Activated gamma-delta T cell (primary cell): ENCODE measurements around the gene GPR119.
"Not testable (repeated sequence)": the region's sequence is repeated elsewhere in the genome, so short reads cannot be mapped to it uniquely, and the experiment has no call there.

ENCODE experiments used
- DNase-seq: peaks from one replicate; lab custom pipeline; 2025; lab: John Stamatoyannopoulos, UW
- total RNA-seq, 2 donors: gene quantifications; one replicate each; lab custom pipeline; 2026; lab: John Stamatoyannopoulos, UW

GPR119 gene
- 0 reads per million in 2 donors for total RNA-seq

- no peak for DNase-seq
These were observed at the start of gene GPR119 for GRCh38 chrX:130385520-130385919. Gene GPR119 (minus strand): TSS chrX:130385674. CDS start chrX:130385447, 227 bp downstream.

GRCh38 chrX:130429236-130429635, 43.8 kb upstream of the GPR119 start:
- not testable (repeated sequence) for DNase-seq

- DNase-seq = no peak
These were observed 41.1 kb upstream of the GPR119 start for GRCh38 chrX:130426531-130426930.

- no peak for DNase-seq
These were observed 33.8 kb upstream of the GPR119 start for GRCh38 chrX:130419263-130419662.

- DNase-seq = no peak
These were observed 33.3 kb upstream of the GPR119 start for GRCh38 chrX:130418740-130419139.

GRCh38 chrX:130418066-130418465, 32.6 kb upstream of the GPR119 start:
- DNase-seq = no peak

- no peak for DNase-seq
These were observed 31.3 kb upstream of the GPR119 start for GRCh38 chrX:130416785-130417184.

GRCh38 chrX:130415201-130415600, 29.7 kb upstream of the GPR119 start:
- DNase-seq = no peak

- no peak for DNase-seq
These were observed 29.3 kb upstream of the GPR119 start for GRCh38 chrX:130414800-130415199.

GRCh38 chrX:130413415-130413814, 27.9 kb upstream of the GPR119 start:
- DNase-seq = no peak

GRCh38 chrX:130402208-130402684, 16.8 kb upstream of the GPR119 start:
- no peak for DNase-seq

- peak; percentile 63 for DNase-seq
These were observed 16.1 kb upstream of the GPR119 start, which contains the start of gene RBMX2 for GRCh38 chrX:130401415-130402207. Gene RBMX2 (plus strand): TSS chrX:130401987. CDS start chrX:130402033, 46 bp downstream.

- no peak for DNase-seq
These were observed 9.9 kb upstream of the GPR119 start for GRCh38 chrX:130395341-130395740.

GRCh38 chrX:130393451-130394074, 8.1 kb upstream of the GPR119 start:
- no peak for DNase-seq

- no peak for DNase-seq
These were observed 934 bp upstream of the GPR119 start for GRCh38 chrX:130386408-130386808.

- DNase-seq = no peak
These were observed 7.3 kb downstream of the GPR119 start for GRCh38 chrX:130378024-130378669.

GRCh38 chrX:130376077-130376476, 9.4 kb downstream of the GPR119 start:
- no peak for DNase-seq

GRCh38 chrX:130352050-130352449, 33.4 kb downstream of the GPR119 start:
- not testable (repeated sequence) for DNase-seq

GRCh38 chrX:130351567-130351966, 33.9 kb downstream of the GPR119 start:
- DNase-seq = no peak

GRCh38 chrX:130347321-130347720, 38.2 kb downstream of the GPR119 start:
- DNase-seq = no peak

- no peak for DNase-seq
These were observed 42.1 kb downstream of the GPR119 start for GRCh38 chrX:130343411-130343810.

- no peak for DNase-seq
These were observed 45.2 kb downstream of the GPR119 start for GRCh38 chrX:130340271-130340670.
